ENCODE data around the gene KIAA1958. TPM values are rescaled to one million over a fixed set of nuclear protein-coding genes. Genes with fewer than 3 reads are reported as not detected.

The KIAA1958 gene
- total and polyA plus RNA-seq, 9 donors: 5.7 to 40.3 (median 24.1) TPM

DNA sequence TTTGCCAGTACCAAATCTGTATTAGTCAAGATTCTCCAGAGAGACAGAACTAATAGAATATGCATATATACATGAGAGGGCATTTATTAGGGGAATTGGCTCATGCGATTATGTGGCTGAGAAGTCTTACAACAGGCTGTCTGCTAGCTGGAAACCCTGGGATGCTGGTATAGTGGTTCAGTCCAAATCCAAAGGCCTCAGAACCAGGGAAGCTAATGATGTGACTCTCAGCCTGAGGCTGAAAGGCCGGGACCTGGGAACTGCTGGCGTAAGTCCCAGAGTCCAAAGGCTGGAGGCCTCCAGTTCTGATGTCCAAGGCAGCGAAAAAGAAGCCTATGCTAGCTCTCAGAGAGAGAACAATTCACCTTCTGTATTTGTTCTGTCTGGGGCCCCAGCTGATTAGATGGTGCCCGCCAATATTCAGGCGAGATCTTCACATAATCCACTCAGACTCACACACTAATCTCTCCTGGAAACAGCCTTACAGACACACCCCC, 84.1 kb downstream of the KIAA1958 start:
- WGBS, 3 donors: 81 to 85% (median 85%) methylated on average over 6 of the region's 6 CpGs
- peak; percentile 37 to 70 (median 61) for DNase-seq
- no peak overlapping the region for H3K27ac ChIP-seq
- intact Hi-C loops (cut with DNase I): no loop called here
- H3K9me3 ChIP-seq: no peaks in the 10 kb centered on the region
- no peaks in the 10 kb centered on the region for H3K27me3 ChIP-seq
- H3K4me3 ChIP-seq: no peak overlapping the region
- no peaks in the 10 kb centered on the region for H3K36me3 ChIP-seq
- TF ChIP-seq, protein P1, sequence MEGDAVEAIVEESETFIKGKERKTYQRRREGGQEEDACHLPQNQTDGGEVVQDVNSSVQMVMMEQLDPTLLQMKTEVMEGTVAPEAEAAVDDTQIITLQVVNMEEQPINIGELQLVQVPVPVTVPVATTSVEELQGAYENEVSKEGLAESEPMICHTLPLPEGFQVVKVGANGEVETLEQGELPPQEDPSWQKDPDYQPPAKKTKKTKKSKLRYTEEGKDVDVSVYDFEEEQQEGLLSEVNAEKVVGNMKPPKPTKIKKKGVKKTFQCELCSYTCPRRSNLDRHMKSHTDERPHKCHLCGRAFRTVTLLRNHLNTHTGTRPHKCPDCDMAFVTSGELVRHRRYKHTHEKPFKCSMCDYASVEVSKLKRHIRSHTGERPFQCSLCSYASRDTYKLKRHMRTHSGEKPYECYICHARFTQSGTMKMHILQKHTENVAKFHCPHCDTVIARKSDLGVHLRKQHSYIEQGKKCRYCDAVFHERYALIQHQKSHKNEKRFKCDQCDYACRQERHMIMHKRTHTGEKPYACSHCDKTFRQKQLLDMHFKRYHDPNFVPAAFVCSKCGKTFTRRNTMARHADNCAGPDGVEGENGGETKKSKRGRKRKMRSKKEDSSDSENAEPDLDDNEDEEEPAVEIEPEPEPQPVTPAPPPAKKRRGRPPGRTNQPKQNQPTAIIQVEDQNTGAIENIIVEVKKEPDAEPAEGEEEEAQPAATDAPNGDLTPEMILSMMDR (IDR thresholded peaks at IDR 0.05): no peak
- TF ChIP-seq EP300 (IDR thresholded peaks at IDR 0.05) (no peak), POLR2A (IDR thresholded peaks at IDR 0.05) (no peak)
- H3K4me1 ChIP-seq (ENCODE audit: insufficient read depth): peaks cover 11% of the 10 kb centered on the region

DNA sequence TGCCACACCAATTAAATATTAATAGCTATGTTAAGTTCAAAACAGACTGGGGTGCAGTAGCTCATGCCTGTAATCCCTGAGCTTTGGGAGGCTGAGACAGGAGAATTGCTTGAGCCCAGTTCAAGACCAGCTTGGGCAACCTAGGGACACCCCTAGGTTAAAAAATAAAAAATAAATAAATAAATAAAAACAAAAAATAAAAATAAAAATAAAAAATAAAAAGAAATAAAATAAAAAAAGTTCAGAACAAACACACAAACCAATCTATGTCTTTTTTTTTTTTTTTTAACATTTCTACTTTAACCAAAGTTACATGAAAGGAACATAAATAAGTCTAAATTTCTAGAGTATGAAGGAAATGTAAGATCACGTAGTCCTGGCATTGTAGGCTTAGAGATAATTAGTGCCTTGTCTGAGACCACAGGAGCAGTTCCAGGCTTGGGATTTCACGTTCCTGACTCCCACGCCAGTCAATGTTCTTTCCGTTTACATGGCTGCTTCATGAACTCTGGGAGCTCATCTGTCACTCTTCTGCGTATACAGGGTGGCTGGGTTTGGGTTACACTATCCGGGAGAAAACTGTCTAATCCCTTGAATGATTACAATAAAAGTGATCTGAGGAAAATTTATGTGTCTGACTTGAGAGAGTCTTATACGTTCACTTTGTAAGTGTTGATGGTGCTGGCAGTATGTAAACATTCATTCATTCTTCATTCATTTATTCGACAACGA, 85.2 kb downstream of the KIAA1958 start:
- intact Hi-C loops (cut with DNase I): no loop called here

DNA sequence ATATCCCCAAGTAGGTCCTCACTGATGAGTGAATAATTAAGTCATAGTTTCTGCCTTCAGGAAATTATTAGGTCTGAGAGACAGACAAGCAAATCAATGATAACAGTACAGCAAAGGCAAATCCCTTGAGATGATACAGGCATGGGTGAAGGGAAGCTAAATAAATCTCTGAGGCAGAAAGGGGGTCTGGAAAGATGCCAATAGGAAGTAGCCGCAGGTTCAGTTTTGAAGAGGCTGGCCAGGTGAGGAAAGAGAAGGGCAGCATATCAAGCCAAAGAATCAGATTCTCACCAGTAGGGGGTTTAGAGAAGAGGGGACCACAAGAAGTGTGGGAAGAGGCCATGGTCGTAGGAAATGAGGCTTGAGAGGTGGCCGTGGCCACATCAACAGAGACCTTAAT, 85.8 kb downstream of the KIAA1958 start:
- Histone ChIP-seq H3K36me3 (no peaks in the 10 kb centered on the region), H3K4me1 (ENCODE audit: insufficient read depth) (peaks cover 11% of the 10 kb centered on the region), H3K27me3 (no peaks in the 10 kb centered on the region), H3K9me3 (no peaks in the 10 kb centered on the region), H3K4me3 (no peak overlapping the region), H3K27ac (no peak overlapping the region)
- DNase-seq: no peak
- intact Hi-C loops (cut with DNase I): no loop called here
- no peak for TF ChIP-seq POLR2A (IDR thresholded peaks at IDR 0.05)
- TF ChIP-seq, protein P1 (IDR thresholded peaks at IDR 0.05): no peak
- TF ChIP-seq EP300 (IDR thresholded peaks at IDR 0.05): no peak
- 67 to 86% (median 79%) methylated on average over 3 of the region's 3 CpGs for WGBS, 3 donors

More for the DNA sequence above, 85.2 kb downstream of the KIAA1958 start:
- no peaks in the 10 kb centered on the region for H3K36me3 ChIP-seq
- 93 to 95% (median 93%) methylated on average over 9 of the region's 9 CpGs for WGBS, 3 donors
- TF ChIP-seq POLR2A (IDR thresholded peaks at IDR 0.05) (no peak), EP300 (IDR thresholded peaks at IDR 0.05) (no peak)
- TF ChIP-seq, protein P1 (IDR thresholded peaks at IDR 0.05): no peak
- no peaks in the 10 kb centered on the region for H3K9me3 ChIP-seq
- H3K4me3 ChIP-seq: no peak overlapping the region
- no peak for DNase-seq
- H3K27me3 ChIP-seq: no peaks in the 10 kb centered on the region
- peaks cover 11% of the 10 kb centered on the region for H3K4me1 ChIP-seq (ENCODE audit: insufficient read depth)
- no peak overlapping the region for H3K27ac ChIP-seq

DNA sequence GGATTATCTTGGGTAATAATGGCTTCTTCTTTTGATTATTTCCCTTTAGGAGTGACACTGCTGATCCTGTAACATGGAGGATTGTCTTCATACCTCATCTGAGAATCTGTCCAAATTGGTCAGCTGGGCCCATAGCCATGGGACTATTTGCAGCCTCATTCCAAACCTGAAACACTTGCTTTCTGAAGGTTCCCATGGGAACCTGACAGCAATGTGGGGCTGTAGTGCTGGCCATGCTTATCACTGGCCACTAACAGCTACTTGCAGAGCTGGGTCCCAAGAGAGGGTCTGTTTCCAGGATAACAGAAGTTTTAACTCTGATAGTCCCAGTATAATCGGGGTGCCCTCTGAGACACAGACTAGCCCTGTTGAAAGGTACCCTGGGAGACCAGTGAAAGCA, 87.4 kb downstream of the KIAA1958 start:
- intact Hi-C loops (cut with DNase I): no loop called here
- no peak for DNase-seq
- Histone ChIP-seq H3K4me1 (ENCODE audit: insufficient read depth) (peaks cover 11% of the 10 kb centered on the region), H3K27me3 (no peaks in the 10 kb centered on the region), H3K27ac (no peak overlapping the region), H3K9me3 (no peaks in the 10 kb centered on the region), H3K4me3 (no peak overlapping the region), H3K36me3 (no peaks in the 10 kb centered on the region)
- WGBS, 3 donors: 85 to 100% (median 94%) methylated on average over 1 of the region's 1 CpG
- TF ChIP-seq, protein P1 (IDR thresholded peaks at IDR 0.05): no peak
- TF ChIP-seq EP300 (IDR thresholded peaks at IDR 0.05) (no peak), POLR2A (IDR thresholded peaks at IDR 0.05) (no peak)
